Measurements from ENCODE around the gene TRPV4.

- TF ChIP-seq CTCF (IDR thresholded peaks at IDR 0.05; ENCODE audit: low read depth, low read length) (no peak), POLR2A (IDR thresholded peaks at IDR 0.05; ENCODE audit: extremely low read depth, insufficient read length) (no peak), MAX (IDR thresholded peaks at IDR 0.05; ENCODE audit: low read depth, low read length) (no peak)
Measured at GRCh38 chr12:109770861-109771670, 62.1 kb downstream of the TRPV4 start.

All from NB4 (cell line).